Occipital lobe (tissue), 2 donors: ENCODE measurements around the gene VAC14. TPM values are rescaled to one million over a fixed set of nuclear protein-coding genes. Genes with fewer than 3 reads are reported as not detected.

ENCODE experiments used
- DNase-seq: peaks from one replicate; lab custom pipeline; 2025; lab: John Stamatoyannopoulos, UW
- total RNA-seq: library from RNA; depleted of rRNA; stranded (reverse); fragments of >200 nt; gene quantifications from one replicate; pipeline ENCODE4 v1.2.3, GENCODE V29; 2014

The VAC14 gene
- total RNA-seq, 1 donor from 2014 or later: 15.9 TPM

DNA sequence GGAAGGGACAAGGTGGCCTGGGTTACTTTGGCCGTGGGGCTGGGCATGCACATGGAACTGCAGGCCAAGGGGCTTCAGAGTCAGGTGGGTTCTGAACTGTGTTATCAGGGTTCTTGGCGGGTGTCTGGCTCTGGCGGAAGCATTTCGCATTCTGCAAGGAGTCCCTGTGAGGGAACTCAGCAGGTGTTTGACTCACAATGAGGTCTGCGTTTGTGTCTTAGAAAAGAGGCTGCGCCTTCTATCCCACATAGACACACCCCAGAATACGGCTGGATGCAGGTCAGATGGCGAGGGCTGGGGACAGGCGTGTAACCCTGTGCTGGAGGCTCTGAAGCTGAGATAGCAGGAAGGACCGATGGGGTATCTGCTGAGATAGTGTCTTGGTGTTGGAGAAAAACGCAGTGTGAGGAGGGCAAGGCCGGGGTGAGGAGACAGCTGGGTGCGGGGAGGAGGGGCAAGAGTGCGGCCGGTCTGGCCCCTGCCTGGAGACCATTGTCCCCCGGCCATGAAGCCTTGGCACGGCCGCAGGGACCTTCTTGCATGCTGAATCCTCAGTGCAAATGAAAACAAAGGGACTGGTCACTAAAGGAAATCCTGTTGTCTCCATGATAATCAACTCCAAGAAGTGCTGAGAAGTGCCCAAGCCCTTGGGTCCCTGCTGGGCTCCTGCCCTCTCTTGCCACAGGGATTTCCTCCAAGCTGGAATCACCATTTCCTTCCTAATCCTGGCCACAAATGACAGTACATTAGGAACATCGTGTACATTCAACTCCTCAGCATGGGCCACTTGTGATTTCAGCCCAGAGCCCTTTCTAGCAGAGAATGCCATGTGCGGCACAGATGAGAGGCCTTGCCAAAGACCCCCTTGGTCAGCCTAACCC is 92.4 kb downstream of the VAC14 start:
- DNase-seq: no peak

GRCh38 chr16:70706948-70707465 is 94.0 kb downstream of the VAC14 start:
- DNase-seq: no peak

- no peak for DNase-seq
These were observed 95.9 kb downstream of the VAC14 start for GRCh38 chr16:70705056-70705455.

GRCh38 chr16:70704586-70704985 is 96.4 kb downstream of the VAC14 start:
- DNase-seq: no peak

GRCh38 chr16:70703835-70704381 is 97.0 kb downstream of the VAC14 start:
- DNase-seq: no peak

- DNase-seq: peak; percentile 71
These were observed 97.7 kb downstream of the VAC14 start for GRCh38 chr16:70703041-70703834.

- DNase-seq: no peak
These were observed 98.3 kb downstream of the VAC14 start for GRCh38 chr16:70702624-70703023.

DNA sequence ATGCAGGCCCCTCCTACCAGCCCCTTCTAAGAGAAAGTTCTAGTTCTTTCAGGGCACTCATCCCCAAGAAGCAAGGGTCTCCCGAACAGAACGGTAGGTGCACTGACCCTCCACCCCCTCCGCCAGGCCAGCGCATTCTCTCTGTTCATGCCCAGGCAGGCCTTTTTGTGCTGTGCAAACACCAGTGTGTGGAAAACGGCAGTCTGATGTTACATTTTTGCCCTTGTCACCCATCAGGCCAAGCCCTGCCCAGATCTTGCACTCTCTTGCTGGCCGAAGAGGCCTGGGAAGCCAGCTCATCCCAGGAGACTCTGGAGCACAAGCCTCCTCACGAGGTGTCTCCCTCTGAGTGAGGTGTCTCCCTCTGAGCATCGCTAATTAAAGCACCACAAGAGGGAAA is 99.0 kb downstream of the VAC14 start:
- DNase-seq: no peak

DNA sequence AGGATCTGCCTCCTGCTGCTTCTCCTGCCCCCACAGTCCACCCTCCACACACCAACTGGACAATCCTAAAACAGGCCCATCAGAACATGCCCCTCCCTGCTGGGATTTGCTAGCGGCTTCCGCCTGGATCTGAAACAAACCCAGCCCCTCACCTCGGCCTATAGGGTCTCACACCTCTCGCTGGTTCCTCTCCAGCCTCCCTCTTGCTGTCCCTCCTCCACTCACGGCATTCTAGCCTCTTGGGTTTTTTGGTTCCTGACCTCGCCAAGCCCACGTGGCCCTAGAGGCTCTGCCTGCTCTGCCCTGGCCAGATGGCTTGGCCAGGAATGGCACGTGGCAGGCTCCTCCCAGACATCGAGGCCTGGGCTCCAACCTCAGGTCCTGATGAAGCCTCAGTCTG is 99.4 kb downstream of the VAC14 start:
- no peak for DNase-seq

GRCh38 chr16:70701036-70701435 is 99.9 kb downstream of the VAC14 start:
- no peak for DNase-seq

GRCh38 chr16:70700101-70701020 is 100.6 kb downstream of the VAC14 start:
- DNase-seq: peak; percentile 55

GRCh38 chr16:70699696-70700095 is 101.3 kb downstream of the VAC14 start:
- no peak for DNase-seq

DNA sequence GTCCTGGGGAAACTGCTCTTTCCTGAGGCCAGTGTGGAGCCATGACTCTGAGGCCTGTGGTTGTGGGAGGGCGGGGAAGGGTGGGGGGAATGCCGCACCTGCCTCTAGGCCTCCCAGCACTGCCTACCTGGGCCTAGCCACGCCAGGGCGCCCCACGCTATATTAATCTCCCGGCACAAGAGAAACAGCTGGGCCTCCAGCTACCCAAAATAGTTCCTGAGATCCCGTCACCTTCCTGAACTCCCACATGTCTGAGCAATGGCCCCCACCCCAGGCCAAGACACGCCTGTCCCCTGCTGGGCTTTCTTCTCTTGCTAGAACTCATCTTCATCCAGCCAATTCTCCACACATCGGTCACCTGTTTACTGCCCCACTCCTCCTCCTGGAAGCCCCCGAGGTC is 102.1 kb downstream of the VAC14 start:
- DNase-seq: no peak

- DNase-seq: no peak
These were observed 103.3 kb downstream of the VAC14 start for GRCh38 chr16:70697594-70698170.

GRCh38 chr16:70696952-70697593 is 103.9 kb downstream of the VAC14 start:
- DNase-seq: no peak

DNA sequence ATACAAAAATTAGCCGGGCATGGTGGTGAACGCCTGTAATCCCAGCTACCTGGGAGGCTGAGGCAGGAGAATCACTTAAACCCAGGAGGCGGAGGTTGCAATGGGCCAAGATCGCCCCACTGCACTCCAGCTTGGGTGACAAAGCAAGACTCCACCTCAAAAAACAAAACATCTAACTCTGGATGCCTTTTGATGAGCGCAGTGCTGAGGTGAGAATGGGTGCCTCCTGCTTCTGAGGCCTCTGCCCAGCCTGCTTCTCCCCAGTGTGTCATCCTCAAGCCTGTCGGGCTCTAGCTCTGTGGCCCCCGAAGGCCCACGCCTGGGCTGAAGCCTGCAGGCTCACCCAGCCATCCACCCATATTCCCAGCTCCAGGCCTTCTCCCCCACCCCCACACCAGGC is 104.6 kb downstream of the VAC14 start:
- no peak for DNase-seq

- DNase-seq: no peak
These were observed 105.5 kb downstream of the VAC14 start for GRCh38 chr16:70695331-70696070.

DNA sequence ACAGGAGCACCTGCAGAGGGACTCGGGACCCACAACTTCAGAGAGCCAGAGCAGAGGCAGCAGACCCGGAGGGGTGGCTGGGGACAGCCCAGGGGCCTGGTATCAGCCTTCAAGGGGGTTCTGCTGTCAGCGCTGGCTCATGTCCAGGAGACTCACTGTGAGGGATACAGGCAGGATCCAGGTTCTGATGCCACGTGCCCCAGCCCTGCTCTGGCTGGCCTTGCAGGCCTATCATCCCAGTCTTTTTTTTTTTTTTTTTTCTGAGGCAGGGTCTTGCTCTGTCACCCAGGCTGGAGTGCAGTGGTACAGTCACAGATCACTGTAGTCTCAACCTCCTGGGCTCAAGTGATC is 106.1 kb downstream of the VAC14 start:
- DNase-seq: no peak

DNA sequence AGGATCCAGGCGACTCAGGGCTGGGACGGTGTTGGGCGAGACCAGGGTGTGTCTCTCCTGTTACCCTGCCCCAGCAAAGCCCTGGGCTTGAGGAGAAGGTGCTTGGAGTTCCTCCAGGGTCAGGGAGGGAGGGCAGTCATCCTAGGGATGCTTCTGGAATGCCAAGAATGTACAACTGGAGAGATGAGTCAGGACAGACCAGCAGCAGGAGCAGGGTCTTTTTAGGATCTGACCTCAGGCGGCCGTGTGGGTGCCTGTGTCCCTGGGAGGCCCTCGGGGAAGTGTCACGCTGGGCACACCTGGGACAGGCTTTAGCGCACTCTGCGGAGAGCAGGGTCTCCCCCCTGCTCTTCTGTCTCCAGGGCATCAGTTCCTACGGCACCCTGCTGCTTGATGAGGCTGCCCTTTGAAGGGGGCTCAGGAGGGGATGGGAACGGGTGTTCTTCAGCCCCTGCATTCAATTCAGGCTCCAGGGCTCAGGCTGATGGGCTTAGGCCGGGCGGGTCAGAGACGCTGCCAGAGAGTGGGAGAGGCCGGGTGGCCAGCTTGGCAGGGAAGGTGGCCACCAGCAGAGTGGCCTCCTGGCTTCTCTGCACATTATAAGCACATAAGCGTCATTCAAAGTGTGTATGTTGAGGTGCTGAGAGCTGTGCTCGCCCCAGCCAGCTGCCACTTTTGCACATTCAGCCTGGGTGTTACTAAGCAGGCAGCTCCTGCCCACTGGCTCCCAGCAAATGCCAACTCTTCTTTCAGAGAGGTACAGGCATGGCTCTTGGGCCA is 106.7 kb downstream of the VAC14 start:
- no peak for DNase-seq
